OCI-LY7 (cell line): ENCODE results near the gene CATSPER1. TPM values are rescaled to one million over a fixed set of nuclear protein-coding genes. Genes with fewer than 3 reads are reported as not detected.

Experiments used
- BruUV-seq: library from RNA; stranded (reverse); fragments of 400-500 nt; replicated peaks from 2 replicates; lab custom pipeline; 2021; lab: Mats Ljungman, UMichigan
- CTCF ChIA-PET: fragments of 300-600 bp; sonication (Branson Sonifier 250); formaldehyde crosslinking; loops from one replicate; lab custom pipeline; 2022; ENCODE audit warnings: antibody characterized with exemption; ENCODE audit not compliant: unreplicated experiment; lab: Charles Lee
- POLR2A ChIA-PET: fragments of 300-600 bp; sonication (Branson Sonifier 250); formaldehyde crosslinking; loops from one replicate; lab custom pipeline; 2022; ENCODE audit warnings: antibody characterized with exemption; lab: Charles Lee
- DNase-seq: peaks from one replicate; pipeline ENCODE4 v3.0.0-alpha.2; 2015; ENCODE audit warnings: low spot score
- H2AFZ ChIP-seq: fragments of 200-600 bp; sonication (generic), shearing (Covaris generic); 2 replicates; pipeline ENCODE4 v1.6.1; 2014; ENCODE audit warnings: mild to moderate bottlenecking, antibody characterized with exemption, low read length, moderate library complexity
- H3K27ac ChIP-seq: fragments of 200-600 bp; sonication (generic); 2 replicates; pipeline ENCODE4 v1.5.1; 2014; ENCODE audit warnings: mixed run types, low read depth, mild to moderate bottlenecking, moderate library complexity, low read length, inconsistent platforms; ENCODE audit not compliant: poor library complexity, severe bottlenecking
- H3K36me3 ChIP-seq: fragments of 200-600 bp; sonication (generic); 2 replicates; pipeline ENCODE4 v1.6.1; 2014; ENCODE audit warnings: mild to moderate bottlenecking, antibody characterized with exemption, low read length, moderate library complexity, mixed read lengths; ENCODE audit not compliant: insufficient read depth
- H3K4me1 ChIP-seq: fragments of 200-600 bp; sonication (generic); 2 replicates; pipeline ENCODE4 v1.5.1; 2014; ENCODE audit warnings: mild to moderate bottlenecking, low read length; ENCODE audit not compliant: insufficient read depth, poor library complexity, severe bottlenecking
- H3K4me2 ChIP-seq: fragments of 200-600 bp; sonication (generic); 2 replicates; pipeline ENCODE4 v1.6.1; 2014; ENCODE audit warnings: mild to moderate bottlenecking, low read length
- H3K4me3 ChIP-seq: fragments of 200-600 bp; sonication (generic); 2 replicates; pipeline ENCODE4 v1.5.1; 2014; ENCODE audit warnings: mild to moderate bottlenecking, low read depth, low read length; ENCODE audit not compliant: poor library complexity, severe bottlenecking
- H3K79me2 ChIP-seq: fragments of 200-600 bp; sonication (generic); 2 replicates; pipeline ENCODE4 v1.6.1; 2016; ENCODE audit warnings: low read depth, mild to moderate bottlenecking, low read length, moderate library complexity, mixed read lengths; ENCODE audit not compliant: insufficient read depth
- H3K9me2 ChIP-seq: fragments of 200-600 bp; sonication (generic); 2 replicates; pipeline ENCODE4 v1.6.1; 2016; ENCODE audit warnings: mild to moderate bottlenecking, low read length, mixed read lengths; ENCODE audit not compliant: insufficient read depth
- H3K9me3 ChIP-seq: fragments of 200-600 bp; sonication (generic); 2 replicates; pipeline ENCODE4 v1.6.1; 2014; ENCODE audit warnings: mild to moderate bottlenecking, mixed run types, low read length, mixed read lengths
- H4K20me1 ChIP-seq: fragments of 200-600 bp; sonication (generic); 2 replicates; pipeline ENCODE4 v1.6.1; 2014; ENCODE audit warnings: mild to moderate bottlenecking, antibody characterized with exemption, low read length, moderate library complexity, mixed read lengths; ENCODE audit not compliant: insufficient read depth
- CTCF ChIP-seq: fragments of 200-600 bp; sonication (generic); conservative IDR thresholded peaks from 2 replicates; pipeline ENCODE4 v1.5.1; 2014; ENCODE audit warnings: mild to moderate bottlenecking, antibody characterized with exemption, low read length, moderate library complexity, mixed read lengths
- EZH2phosphoT487 ChIP-seq: fragments of 200-600 bp; sonication (generic); IDR thresholded peaks from 2 replicates; pipeline ENCODE4 v1.6.1; 2018; ENCODE audit warnings: low read depth, borderline replicate concordance, mild to moderate bottlenecking, mixed run types, antibody characterized with exemption, low read length, moderate library complexity, mixed read lengths
- intact Hi-C: fragments of 100-400 bp; cut with micrococcal nuclease; formaldehyde crosslinking; loops from one replicate; pipeline ENCODE4 v1.10.0; 2022; ENCODE audit not compliant: unreplicated experiment
- total RNA-seq, 2 experiments: library from RNA; depleted of rRNA in 1 of 2; stranded (reverse); fragments of >200 nt in 1 of 2; shearing (Covaris generic) in 1 of 2; gene quantifications; 2 replicates each; pipeline ENCODE4 v1.2.3, GENCODE V29; 2014 to 2022

Gene CATSPER1
- total RNA-seq, 2 experiments from 2014 or later = not detected

GRCh38 chr11:66068923-66069714 is 42.8 kb upstream of the CATSPER1 start:
- BruUV-seq = no TSS peak

GRCh38 chr11:66068154-66068821 is 42.0 kb upstream of the CATSPER1 start:
- Histone ChIP-seq H2AFZ (no peak overlapping the region), H3K4me1 (peaks cover 43% of the 10 kb centered on the region), H3K9me2 (no peaks in the 10 kb centered on the region), H3K4me2 (peak overlapping the region; percentile 72), H3K36me3 (peaks cover 68% of the 10 kb centered on the region), H3K4me3 (no peak overlapping the region), H3K27ac (peak overlapping the region; percentile 73), H3K79me2 (peaks cover 23% of the 10 kb centered on the region; the same call in 1 of the 2 replicates), H4K20me1 (no peaks in the 10 kb centered on the region), H3K9me3 (0 out of 2 replicates have a peak, but pooled peaks cover 5% of the 10 kb centered on the region)
- TF ChIP-seq CTCF (peak; percentile 95), EZH2phosphoT487 (no peak)
- DNase-seq = peak; percentile 74
- BruUV-seq = TSS peak; percentile 83
- POLR2A ChIA-PET = interaction anchor here (0.8 to 2.7 kb wide), 2 partner anchors 15 to 17 kb away, joined by 3 to 11 read pairs; partner anchors contain the start of gene SF3B2
- CTCF ChIA-PET = interaction anchor here (0.7 kb wide), 1 partner anchor 68 kb away, joined by 3 read pairs; no protein-coding TSS in a partner anchor
- intact Hi-C loops = loop anchor here (1.0 kb wide), 1 partner anchor 66 kb away; no protein-coding TSS in a partner anchor

More at GRCh38 chr11:66068923-66069714, 42.8 kb upstream of the CATSPER1 start:
- H3K4me1 ChIP-seq = peaks cover 46% of the 10 kb centered on the region
- peaks cover 61% of the 10 kb centered on the region for H3K36me3 ChIP-seq
- intact Hi-C loops = loop anchor here (1.0 kb wide), 1 partner anchor 65 kb away; no protein-coding TSS in a partner anchor
- H4K20me1 ChIP-seq = no peaks in the 10 kb centered on the region
- CTCF ChIA-PET = interaction anchor here (0.7 to 1.0 kb wide), 2 partner anchors 65 to 67 kb away, joined by 3 read pairs; no protein-coding TSS in a partner anchor
- peak; percentile 71 for TF ChIP-seq CTCF
- TF ChIP-seq EZH2phosphoT487 = no peak
- H3K4me2 ChIP-seq = peak overlapping the region; percentile 72
- DNase-seq = peak; percentile 68
- H3K79me2 ChIP-seq = peaks cover 23% of the 10 kb centered on the region; the same call in 1 of the 2 replicates
- 0 out of 2 replicates have a peak, but pooled peaks cover 5% of the 10 kb centered on the region for H3K9me3 ChIP-seq
- no peak overlapping the region for H2AFZ ChIP-seq
- POLR2A ChIA-PET = interaction anchor here (0.8 to 2.7 kb wide), 3 partner anchors 16 to 64 kb away, joined by 3 to 11 read pairs (median 3); partner anchors contain the start of gene SF3B2
- H3K27ac ChIP-seq = peak overlapping the region; percentile 73
- H3K9me2 ChIP-seq = no peaks in the 10 kb centered on the region
- peak overlapping the region; percentile 68 for H3K4me3 ChIP-seq
